ENCODE data around the gene CCER1.

- TF ChIP-seq CTCF (IDR thresholded peaks at IDR 0.05) (no peak), POLR2A (IDR thresholded peaks at IDR 0.05) (no peak)
Observed at GRCh38 chr12:90925562-90925961, 29.4 kb downstream of the CCER1 start.

All from Peyer's patch (tissue), 4 donors.